ENCODE results near the gene IVD.
A peak's percentile ranks its signal among the peaks of the same experiment; 100 is the strongest.
"Not testable (repeated sequence)": the region's sequence is repeated elsewhere in the genome, so short reads cannot be mapped to it uniquely, and the experiment has no call there.

IVD gene

DNA sequence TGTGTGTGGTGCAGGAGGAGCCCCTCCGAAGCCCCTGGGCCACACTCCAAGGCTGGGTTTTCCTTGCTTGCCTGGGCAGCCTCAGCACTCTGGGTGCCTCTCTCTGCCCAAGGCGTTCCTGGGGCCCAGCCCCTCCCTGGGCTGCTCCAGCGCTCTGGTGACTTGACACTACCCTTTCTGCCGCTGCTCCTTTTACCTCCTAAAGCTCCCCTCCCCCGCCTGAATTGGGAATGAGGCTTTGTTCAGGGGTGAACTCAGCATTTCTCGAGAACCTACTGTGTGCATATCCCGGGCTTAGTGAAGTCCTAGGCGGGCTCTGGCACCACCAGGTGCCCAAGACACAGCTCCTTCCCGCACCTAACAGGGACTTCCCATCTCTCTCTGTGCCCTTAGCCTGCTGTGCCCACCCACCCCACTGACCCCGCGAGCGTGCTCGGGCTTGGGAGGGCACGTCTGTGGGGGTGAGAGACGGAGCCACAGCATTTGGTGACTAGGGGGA is 33.9 kb downstream of the IVD start:
- no peak for DNase-seq (ENCODE audit: low read depth in 2 of 2)

DNA sequence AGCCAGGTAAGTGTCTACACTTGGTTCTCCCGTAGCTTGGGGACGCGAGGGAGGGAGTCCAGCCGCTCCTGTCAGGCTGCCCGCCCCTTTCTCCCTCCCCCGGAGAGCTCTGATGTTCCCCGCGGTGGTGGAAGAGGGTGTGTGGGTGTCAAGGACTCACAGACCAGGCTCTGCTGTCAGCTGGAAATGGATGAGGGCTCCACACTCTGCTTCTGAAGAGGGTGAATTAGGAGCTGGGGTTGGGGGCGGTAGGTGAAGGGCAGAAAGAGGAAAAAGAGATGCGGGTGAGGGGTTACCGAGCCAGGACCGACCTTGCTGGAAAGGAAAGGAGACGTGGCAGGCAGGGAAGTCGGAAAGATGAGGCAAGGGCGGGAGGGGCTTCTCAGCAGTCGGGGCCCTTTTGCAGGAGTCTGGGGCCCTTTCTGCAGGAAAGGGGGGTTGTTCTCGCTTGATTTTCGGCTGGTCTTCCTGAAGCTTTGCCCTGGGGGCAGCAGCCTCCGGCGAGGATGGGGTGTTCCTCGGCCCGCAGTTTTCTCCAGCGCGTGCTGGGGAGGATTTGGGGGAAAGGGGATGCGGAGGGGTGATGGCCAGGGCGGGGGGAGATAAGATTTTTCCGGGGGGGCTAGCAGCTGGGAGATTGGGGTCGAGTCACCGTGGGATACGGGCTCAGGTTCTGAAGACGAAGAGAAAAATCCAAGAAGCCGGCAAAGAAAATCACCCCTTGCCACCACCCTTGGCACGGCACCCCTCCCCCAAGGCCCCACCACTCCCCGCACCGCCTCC is 34.6 kb downstream of the IVD start:
- DNase-seq (ENCODE audit: low read depth in 2 of 2): peak in 1 of 2 experiments; percentile 43

- DNase-seq (ENCODE audit: low read depth in 2 of 2): peak; percentile 92 to 96
These were observed 35.4 kb downstream of the IVD start, which contains the start of gene BAHD1 for GRCh38 chr15:40440743-40441564. BAHD1 (plus strand) TSS chr15:40440953; CDS start chr15:40458465, 17,512 bp downstream.

DNA sequence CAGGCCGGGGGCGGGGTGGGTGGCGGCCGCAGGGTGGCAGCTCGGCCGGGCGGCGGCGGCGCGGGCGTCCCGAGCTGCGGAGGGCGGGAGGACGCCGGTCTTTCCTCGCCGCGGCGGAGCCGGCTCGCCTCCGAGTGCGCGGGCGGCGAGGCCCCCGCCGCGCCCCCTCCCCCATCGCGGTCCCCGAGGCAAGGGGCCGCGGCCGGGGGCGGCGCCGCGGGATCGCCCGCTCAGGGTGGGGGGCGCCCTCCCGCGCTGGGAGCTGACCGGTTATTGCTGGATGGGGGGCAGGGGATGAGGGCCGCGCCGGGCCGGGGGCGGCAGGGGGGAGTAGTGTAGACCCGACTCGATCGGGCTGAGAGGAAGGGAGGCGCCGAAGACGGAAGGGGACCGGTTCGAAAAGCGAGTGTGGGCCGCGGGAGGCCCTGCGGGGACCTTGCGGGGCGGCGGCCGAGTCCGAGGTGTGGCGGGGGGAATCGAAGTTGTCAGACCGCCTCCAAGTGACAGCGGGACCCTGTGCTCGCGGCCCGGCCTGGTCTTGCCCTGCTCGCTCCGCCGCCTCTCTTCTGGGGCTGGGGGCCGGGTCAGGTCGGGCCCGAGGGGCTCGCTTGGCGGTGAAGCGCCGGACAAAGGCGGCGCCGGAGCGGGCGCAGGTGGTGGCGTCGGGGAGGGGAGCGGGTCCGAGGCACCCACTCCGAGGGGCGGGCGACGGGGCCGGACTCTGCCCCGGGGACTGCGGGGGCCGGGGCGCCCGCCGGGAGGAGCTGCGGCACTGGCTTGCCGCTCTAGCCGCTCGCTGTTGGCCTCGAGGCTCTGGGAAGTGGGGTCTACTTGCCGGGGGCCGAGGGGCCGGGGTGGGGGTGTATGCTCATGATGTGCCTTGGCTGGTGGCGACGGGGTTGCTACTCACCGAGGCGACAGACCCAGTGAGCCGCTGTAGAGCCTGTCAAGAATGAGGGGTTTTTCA is 36.3 kb downstream of the IVD start:
- no peak for DNase-seq (ENCODE audit: low read depth in 2 of 2)

DNA sequence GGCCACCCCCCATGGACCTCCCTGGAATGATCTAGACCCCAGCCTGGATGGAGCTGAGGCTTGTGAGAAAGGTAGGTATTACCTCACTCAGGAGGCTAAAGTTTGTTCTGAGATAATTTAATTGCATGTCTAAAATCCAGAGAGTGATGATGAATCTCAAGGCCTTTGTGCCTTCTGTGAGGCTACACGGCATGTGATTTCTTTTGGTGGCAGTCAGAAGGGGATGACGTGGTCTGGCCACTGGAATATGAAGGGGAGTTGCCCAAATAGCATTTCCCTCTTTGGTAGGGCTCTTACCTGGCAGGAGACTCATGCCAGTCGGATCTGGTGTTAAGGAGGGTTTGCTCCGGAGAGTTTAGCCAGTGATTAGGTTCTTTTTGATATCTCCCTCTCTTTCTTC is 37.7 kb downstream of the IVD start:
- DNase-seq (ENCODE audit: low read depth in 2 of 2): no peak

- DNase-seq (ENCODE audit: low read depth in 2 of 2): no peak
These were observed 38.3 kb downstream of the IVD start for GRCh38 chr15:40443846-40444245.

DNA sequence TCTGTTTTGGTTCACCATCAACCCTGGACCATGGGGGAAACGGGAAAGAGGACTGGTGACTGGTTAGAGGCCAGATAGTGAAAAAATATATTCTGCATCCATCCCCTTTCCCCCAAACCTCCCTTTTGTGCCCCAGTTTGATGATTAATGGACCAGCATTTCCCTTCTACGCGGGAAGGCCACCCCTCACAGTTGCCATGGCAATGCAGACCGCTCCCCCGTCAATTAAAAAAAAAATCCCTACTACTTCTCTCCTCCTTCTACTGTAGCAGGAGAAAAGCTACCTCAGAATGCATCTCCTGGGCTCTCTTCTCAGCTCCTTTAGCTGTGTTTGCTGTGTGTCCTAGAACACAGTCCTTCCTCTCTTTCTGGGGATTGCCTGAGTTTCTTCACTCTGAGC is 39.1 kb downstream of the IVD start:
- DNase-seq (ENCODE audit: low read depth in 2 of 2): no peak

GRCh38 chr15:40445421-40445922 is 39.9 kb downstream of the IVD start:
- DNase-seq (ENCODE audit: low read depth in 2 of 2): no peak

- no peak for DNase-seq (ENCODE audit: low read depth in 2 of 2)
These were observed 40.5 kb downstream of the IVD start for GRCh38 chr15:40446144-40446543.

GRCh38 chr15:40448354-40448753 is 42.8 kb downstream of the IVD start:
- no peak for DNase-seq (ENCODE audit: low read depth in 2 of 2)

DNA sequence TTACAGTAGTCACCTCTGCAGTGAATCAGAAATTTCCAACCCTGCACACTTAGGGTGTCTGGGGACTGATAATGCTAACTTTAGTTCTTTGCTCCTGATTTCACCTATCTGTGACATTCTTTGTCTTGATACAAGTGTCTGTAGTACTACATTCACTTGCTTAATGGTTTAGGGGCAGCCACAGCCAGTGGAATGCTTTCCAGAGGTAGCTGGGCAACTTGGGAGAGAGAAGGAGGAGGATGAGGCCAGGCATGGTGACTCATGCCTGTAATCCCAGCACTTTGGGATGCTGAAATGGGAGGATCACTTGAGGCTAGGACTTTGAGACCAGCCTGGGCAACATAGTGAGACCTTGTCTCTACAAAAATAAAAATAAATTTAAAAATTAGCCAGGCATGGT is 43.7 kb downstream of the IVD start:
- no peak for DNase-seq (ENCODE audit: low read depth in 2 of 2)

DNA sequence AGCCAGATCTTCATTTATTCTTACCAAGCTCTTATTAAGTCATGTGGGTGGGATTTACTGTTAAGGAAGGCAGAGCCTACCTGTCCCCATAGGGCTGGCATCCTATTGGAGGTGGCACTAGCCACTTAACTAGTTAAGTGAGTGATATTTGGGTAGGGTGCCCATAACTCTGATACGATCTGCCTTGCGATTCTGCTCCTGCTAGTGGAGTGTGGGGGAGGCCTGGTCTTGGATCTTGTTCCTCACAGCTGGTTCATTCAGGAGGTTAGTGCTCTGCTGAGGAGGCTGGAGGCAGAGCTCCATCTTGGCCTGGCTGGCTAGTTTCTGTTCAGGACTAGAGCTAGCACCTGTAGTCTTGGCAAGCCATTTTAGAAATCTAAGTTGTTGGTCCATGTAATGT is 44.5 kb downstream of the IVD start:
- no peak for DNase-seq (ENCODE audit: low read depth in 2 of 2)

DNA sequence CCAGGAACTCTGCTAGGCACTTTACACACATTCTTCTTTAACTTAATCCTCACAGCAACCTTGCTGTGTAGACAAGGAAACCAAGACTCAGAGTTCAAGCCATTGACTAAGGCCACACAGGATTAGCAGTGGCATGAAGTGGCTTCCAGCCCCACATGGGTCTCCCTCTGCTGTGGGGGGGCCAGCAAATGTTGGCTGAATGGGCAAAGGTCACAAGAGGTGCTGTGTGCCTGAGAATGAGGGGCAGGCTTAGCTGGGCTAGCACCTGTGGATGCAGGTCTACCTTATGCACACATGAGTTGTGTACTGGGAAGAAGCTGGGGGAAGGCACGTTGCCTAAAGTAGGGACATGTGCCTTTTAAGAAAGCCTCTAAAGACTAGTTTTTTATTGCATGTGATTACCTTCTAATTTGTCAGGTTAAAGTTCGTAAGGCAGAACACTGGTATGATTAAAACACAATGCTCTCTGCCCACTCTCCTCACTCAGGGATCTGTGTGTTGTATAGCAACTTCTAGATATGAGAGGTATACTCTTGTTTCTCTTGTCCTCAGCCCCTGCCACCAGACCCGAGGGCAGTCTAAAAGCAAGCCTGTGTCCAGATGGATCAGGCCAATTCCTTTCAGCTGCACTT is 46.0 kb downstream of the IVD start:
- no peak for DNase-seq (ENCODE audit: low read depth in 2 of 2)

GRCh38 chr15:40452296-40453090 is 46.9 kb downstream of the IVD start:
- no peak for DNase-seq (ENCODE audit: low read depth in 2 of 2)

GRCh38 chr15:40453941-40454340 is 48.3 kb downstream of the IVD start:
- not testable (repeated sequence) for DNase-seq (ENCODE audit: low read depth in 2 of 2)

DNA sequence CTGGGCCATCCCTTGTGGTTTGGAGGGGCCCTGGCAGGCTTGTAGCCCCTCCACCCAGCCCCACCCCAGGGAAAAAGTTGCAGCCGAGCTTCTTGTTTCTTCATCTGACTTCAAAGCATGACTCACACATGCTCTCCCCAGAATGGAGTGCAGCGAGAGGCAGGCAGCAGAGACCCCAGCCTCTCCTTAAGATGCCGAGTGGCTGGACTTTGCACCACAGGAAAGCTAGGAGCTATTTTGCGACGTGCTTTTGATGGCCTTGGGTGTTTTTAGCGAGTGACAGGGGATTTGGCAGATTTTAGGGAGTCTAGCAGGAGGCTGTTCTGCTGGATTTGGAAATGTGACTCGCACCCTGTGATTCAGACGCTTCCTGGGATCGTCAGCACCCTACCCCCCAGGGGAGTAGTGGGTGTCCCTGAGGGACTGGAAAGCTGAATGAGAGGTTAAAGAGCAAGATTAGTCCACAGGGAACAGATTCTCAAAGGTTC is 49.4 kb downstream of the IVD start:
- DNase-seq (ENCODE audit: low read depth in 2 of 2): no peak

DNA sequence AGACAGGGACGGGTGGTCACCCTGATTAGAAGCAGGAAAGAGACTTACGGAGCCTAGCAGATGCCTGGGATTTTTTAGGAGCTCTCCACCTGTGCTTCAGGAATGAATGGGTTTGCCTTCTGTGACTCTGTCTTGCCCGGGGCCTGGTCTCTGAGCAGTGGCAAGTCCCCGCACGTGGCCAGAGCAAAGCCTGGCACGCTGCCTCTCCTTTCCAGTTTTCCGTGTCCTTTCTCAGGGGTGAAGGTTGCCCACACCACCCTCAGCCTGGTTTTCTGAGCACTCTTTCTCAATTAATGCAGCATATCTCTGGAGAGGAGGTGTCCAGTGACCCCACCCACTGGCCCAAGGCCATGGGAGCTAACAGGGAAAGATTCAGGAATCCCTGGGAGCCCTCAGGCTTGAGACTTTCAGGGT is 50.7 kb downstream of the IVD start:
- DNase-seq (ENCODE audit: low read depth in 2 of 2): no peak

DNA sequence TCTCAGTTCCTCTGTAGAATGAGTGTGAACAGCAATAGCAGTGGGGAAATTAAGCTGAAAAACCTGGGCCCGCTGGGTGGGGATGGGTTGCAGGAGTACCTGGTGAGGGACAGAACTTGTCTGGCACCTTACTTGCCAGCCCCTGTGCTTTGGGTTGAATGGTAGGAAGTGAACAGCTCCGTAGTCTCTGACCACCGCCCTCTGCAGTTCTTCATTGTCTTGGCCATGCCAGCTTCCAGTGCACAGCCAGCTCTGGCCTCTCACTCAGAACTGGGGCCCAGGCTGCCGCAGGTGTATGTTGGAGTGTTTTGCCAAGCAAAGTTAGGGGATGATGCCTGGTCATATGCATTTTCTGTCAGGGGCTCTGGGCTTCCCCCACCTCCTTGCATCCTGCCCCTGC is 51.1 kb downstream of the IVD start:
- no peak for DNase-seq (ENCODE audit: low read depth in 2 of 2)

DNA sequence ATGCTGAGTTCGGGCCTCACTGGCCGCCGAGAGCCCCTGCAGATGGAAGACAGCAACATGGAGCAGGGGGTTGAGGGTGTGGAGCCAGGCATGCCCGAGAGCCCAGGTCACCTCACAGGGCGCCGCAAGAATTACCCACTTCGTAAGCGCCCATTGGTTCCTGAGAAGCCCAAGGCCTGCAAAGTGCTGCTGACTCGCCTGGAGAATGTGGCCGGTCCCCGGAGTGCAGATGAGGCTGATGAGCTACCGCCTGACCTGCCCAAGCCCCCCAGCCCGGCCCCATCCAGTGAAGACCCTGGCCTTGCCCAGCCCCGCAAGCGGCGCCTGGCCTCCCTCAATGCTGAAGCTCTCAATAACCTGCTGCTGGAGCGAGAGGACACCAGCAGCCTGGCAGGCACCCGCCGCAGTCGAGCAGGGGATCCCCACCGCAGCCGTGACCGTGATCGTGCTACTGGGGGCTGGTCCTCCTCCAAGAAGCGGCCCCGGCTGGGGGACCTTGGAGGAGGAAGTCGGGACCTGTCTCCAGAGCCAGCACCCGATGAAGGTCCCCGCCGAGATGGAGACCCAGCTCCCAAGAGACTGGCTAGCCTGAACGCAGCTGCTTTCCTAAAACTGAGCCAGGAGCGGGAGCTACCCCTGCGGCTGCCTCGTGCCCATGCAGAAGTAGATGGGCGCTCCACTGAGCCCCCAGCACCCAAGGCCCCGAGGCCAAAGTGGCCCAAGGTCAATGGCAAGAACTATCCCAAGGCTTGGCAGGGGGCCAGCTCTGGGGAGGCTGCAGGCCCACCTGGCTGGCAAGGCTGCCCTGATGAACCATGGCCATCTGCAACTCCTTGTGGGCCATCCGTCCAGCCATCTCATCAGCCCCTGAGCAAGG is 53.1 kb downstream of the IVD start:
- DNase-seq (ENCODE audit: low read depth in 2 of 2): no peak
